K562 (cell line): ENCODE results near the gene RNF167. TPM values are rescaled to one million over a fixed set of nuclear protein-coding genes. Genes with fewer than 3 reads are reported as not detected.

ENCODE experiments used
- CGGBP1 ChIP-seq: fragments of 250-450 bp; sonication (Bioruptor Pico); IDR thresholded peaks from 2 replicates; pipeline ENCODE4 v1.9.0; 2021; ENCODE audit warnings: mild to moderate bottlenecking
- CTBP1 ChIP-seq: fragments of 450-650 bp; IDR thresholded peaks from 2 replicates; pipeline ENCODE4 v1.6.1; 2016; ENCODE audit warnings: borderline replicate concordance
- DMBX1 ChIP-seq: fragments of 250-450 bp; sonication (Bioruptor Pico); IDR thresholded peaks from 2 replicates; pipeline ENCODE4 v1.8.0; 2022; ENCODE audit warnings: inconsistent platforms, mild to moderate bottlenecking, moderate library complexity, borderline replicate concordance
- EGR1 ChIP-seq: fragments of 450-650 bp; conservative IDR thresholded peaks from 2 replicates; pipeline ENCODE4 v1.6.1; 2017; ENCODE audit warnings: mild to moderate bottlenecking
- GABPA ChIP-seq: fragments of 200-800 bp; sonication (Bioruptor generic); conservative IDR thresholded peaks from 2 replicates; pipeline ENCODE4 v1.6.1; 2016; ENCODE audit warnings: low read depth, missing genetic modification characterization, missing compliant biosample characterization
- GMEB1 ChIP-seq: fragments of 250-450 bp; sonication (Bioruptor Pico); IDR thresholded peaks from 2 replicates; pipeline ENCODE4 v1.4.0; 2020; ENCODE audit warnings: mild to moderate bottlenecking
- HMGN3 ChIP-seq: IDR thresholded peaks from 2 replicates; pipeline ENCODE4 v1.6.1; 2011; ENCODE audit warnings: borderline replicate concordance, low read depth, mild to moderate bottlenecking, mixed read lengths, low read length; ENCODE audit not compliant: insufficient read length; ENCODE audit errors: extremely low read depth
- IFI16 ChIP-seq: fragments of 250-450 bp; sonication (Bioruptor Pico); IDR thresholded peaks from 2 replicates; pipeline ENCODE4 v2.1.2; 2022; ENCODE audit warnings: mild to moderate bottlenecking, inconsistent platforms
- ILF3 ChIP-seq: fragments of 450-650 bp; IDR thresholded peaks from 2 replicates; pipeline ENCODE4 v1.6.1; 2018; ENCODE audit warnings: antibody characterized with exemption, mild to moderate bottlenecking, moderate library complexity, borderline replicate concordance
- KDM1A ChIP-seq, 2 experiments: fragments of 450-650 bp; IDR thresholded peaks; 2 replicates each; pipeline ENCODE4 v1.6.1; 2016; ENCODE audit warnings: mild to moderate bottlenecking in 2 of 2
- MLX ChIP-seq, 2 experiments: fragments of 450-650 bp in 1 of 2; sonication (generic) in 1 of 2; formaldehyde crosslinking; conservative IDR thresholded peaks; 2 replicates each; pipeline versions ENCODE4 v1.4.0 to v1.8.1; 2020 to 2022; ENCODE audit warnings: mild to moderate bottlenecking in 1 of 2, missing genetic modification reagents in 1 of 2
- MNT ChIP-seq, 2 experiments: fragments of 450-650 bp; conservative IDR thresholded peaks; 2 replicates each; pipeline ENCODE4 v1.6.1; 2017; ENCODE audit warnings: mild to moderate bottlenecking in 2 of 2, moderate library complexity in 2 of 2
- NBN ChIP-seq: fragments of 450-650 bp; IDR thresholded peaks from 2 replicates; pipeline ENCODE4 v1.6.1; 2016; ENCODE audit warnings: low read depth, mild to moderate bottlenecking
- NONO ChIP-seq, 2 experiments: fragments of 200-400 bp in 1 of 2; fragments of 450-650 bp in 1 of 2; formaldehyde crosslinking in 1 of 2; IDR thresholded peaks; 2 replicates each; pipeline ENCODE4 v1.6.1; 2017; ENCODE audit warnings: low read depth in 2 of 2, mild to moderate bottlenecking in 2 of 2, moderate library complexity in 2 of 2, low read length in 1 of 2
- TAF1 ChIP-seq: IDR thresholded peaks from 2 replicates; pipeline ENCODE4 v1.6.1; 2011; ENCODE audit warnings: mild to moderate bottlenecking, low read length, moderate library complexity; ENCODE audit not compliant: insufficient read depth, control insufficient read depth, severe bottlenecking; ENCODE audit errors: extremely low read depth
- TRIM25 ChIP-seq: fragments of 450-650 bp; IDR thresholded peaks from 2 replicates; pipeline ENCODE4 v1.7.0; 2016; ENCODE audit warnings: borderline replicate concordance
- ZBTB12 ChIP-seq: fragments of 250-450 bp; sonication (Bioruptor Pico); IDR thresholded peaks from 2 replicates; pipeline ENCODE4 v1.4.0; 2020
- ZEB2 ChIP-seq: fragments of 450-650 bp; IDR thresholded peaks from 2 replicates; pipeline ENCODE4 v1.6.1; 2016
- polyA plus RNA-seq, 8 experiments: library from polyadenylated mRNA; depleted of rRNA in 4 of 8; stranded (reverse) in 5 of 8; unstranded in 3 of 8; fragments of >200 nt; fragmentation: Nextera tagmentation in 2 of 8; fragmentation: Illumina TruSeq in 1 of 8; extraction: Ambion mirVana in 2 of 8; extraction: Trizol in 1 of 8; gene quantifications; 2 replicates each; pipeline versions ENCODE4 v1.2.1 to v1.2.3, GENCODE V29; 2011 to 2014; ENCODE audit warnings: inconsistent platforms in 1 of 8, missing spikeins in 1 of 8
- total RNA-seq, 7 experiments: library from RNA; depleted of rRNA in 6 of 7; stranded (reverse); fragments of >200 nt in 6 of 7; fragmentation: Illumina TruSeq in 2 of 7; extraction: Trizol in 2 of 7; gene quantifications; 2 replicates each; pipeline versions ENCODE4 v1.2.1 to v1.2.3, GENCODE V29; 2011 to 2021; ENCODE audit warnings: low replicate concordance in 1 of 7

Gene RNF167
- total and polyA plus RNA-seq, 9 of the 15 experiments (the other 6 are each of a cell fraction or from before 2014, with no cell fraction given), result 16.5 to 143 (median 45.5) TPM

- TF ChIP-seq GABPA (tag), result peak; percentile 74
- TF ChIP-seq KDM1A (IDR thresholded peaks at IDR 0.05), result no peak
- TF ChIP-seq TRIM25, result no peak
- TF ChIP-seq ZEB2, result peak; percentile 42; the same call in 1 of the 2 replicates
- 0 out of 2 replicates have a peak, but pooled peaks have one; percentile 56 for TF ChIP-seq NBN
- peak; percentile 70 for TF ChIP-seq ZBTB12 (CRISPR knock-in tag)
- peak; percentile 82 for TF ChIP-seq EGR1
- TF ChIP-seq IFI16 (CRISPR knock-in tag), result no peak
- TF ChIP-seq DMBX1 (CRISPR knock-in tag), result no peak
- peak; percentile 95 for TF ChIP-seq GMEB1 (CRISPR knock-in tag)
- TF ChIP-seq ILF3, result peak; percentile 47; the same call in 1 of the 2 replicates
- TF ChIP-seq HMGN3, result peak; percentile 88
- peak in 1 of 2 experiments; percentile 52; a peak in 1 of 4 replicates for TF ChIP-seq NONO (IDR thresholded peaks at IDR 0.05; ENCODE audit: low read depth in 2 of 2, low read length in 1 of 2)
- TF ChIP-seq CGGBP1 (CRISPR knock-in tag), result 0 out of 2 replicates have a peak, but pooled peaks have one; percentile 3
- peak; percentile 70 to 88 for TF ChIP-seq MNT (conservative IDR thresholded peaks at IDR 0.05)
- peak; percentile 59 for TF ChIP-seq TAF1
- TF ChIP-seq MLX (CRISPR knock-in tag; conservative IDR thresholded peaks at IDR 0.05), result no peak
- peak; percentile 86 for TF ChIP-seq CTBP1
Observed at GRCh38 chr17:4986951-4987766, 47.1 kb downstream of the RNF167 start, which contains the start of gene CAMTA2 (continued).
